Right renal cortex interstitium (tissue), 3 donors: ENCODE data around the gene CD19. TPM values are rescaled to one million over a fixed set of nuclear protein-coding genes. Genes with fewer than 3 reads are reported as not detected.
"Not testable (repeated sequence)": the region's sequence is repeated elsewhere in the genome, so short reads cannot be mapped to it uniquely, and the experiment has no call there.

ENCODE experiments used
- DNase-seq, 3 donors: peaks; one replicate each; pipeline ENCODE4 v3.0.0-alpha.2; 2013; ENCODE audit warnings: low read depth in 3 of 3, low spot score in 2 of 3
- polyA plus RNA-seq, 3 donors: library from polyadenylated mRNA; unstranded; fragments of 120-200 nt; gene quantifications; one replicate each; pipeline ENCODE4 v1.2.1, GENCODE V29; 2013; ENCODE audit not compliant: insufficient read length in 3 of 3

The CD19 gene
- polyA plus RNA-seq: 1 to 10 TPM; 2.9 to 3.4 (median 3.2) TPM

- DNase-seq: no peak
Observed at GRCh38 chr16:28931801-28932225, at the start of gene CD19. Gene CD19 (plus strand): TSS chr16:28931971. CDS start chr16:28932001, 30 bp downstream.

GRCh38 chr16:28882551-28883160, 49.1 kb upstream of the CD19 start:
- DNase-seq: no peak

GRCh38 chr16:28883221-28883996, 48.4 kb upstream of the CD19 start:
- no peak for DNase-seq

GRCh38 chr16:28884045-28884444, 47.7 kb upstream of the CD19 start:
- no peak for DNase-seq

GRCh38 chr16:28886945-28887344, 44.8 kb upstream of the CD19 start:
- DNase-seq: no peak

- DNase-seq: not testable (repeated sequence)
Observed at GRCh38 chr16:28890355-28890754, 41.4 kb upstream of the CD19 start.

GRCh38 chr16:28891964-28892890, 39.5 kb upstream of the CD19 start:
- DNase-seq: no peak

- no peak for DNase-seq
Observed at GRCh38 chr16:28893291-28893690, 38.5 kb upstream of the CD19 start.

GRCh38 chr16:28895609-28896008, 36.2 kb upstream of the CD19 start:
- no peak for DNase-seq

- no peak for DNase-seq
Observed at GRCh38 chr16:28897826-28898225, 33.9 kb upstream of the CD19 start.

GRCh38 chr16:28898266-28898665, 33.5 kb upstream of the CD19 start:
- no peak for DNase-seq

GRCh38 chr16:28898942-28899341, 32.8 kb upstream of the CD19 start:
- DNase-seq: no peak

- DNase-seq: no peak
Observed at GRCh38 chr16:28899882-28900590, 31.7 kb upstream of the CD19 start.

- no peak for DNase-seq
Observed at GRCh38 chr16:28900601-28901000, 31.2 kb upstream of the CD19 start.

- no peak for DNase-seq
Observed at GRCh38 chr16:28901862-28902261, 29.9 kb upstream of the CD19 start.

GRCh38 chr16:28902909-28903308, 28.9 kb upstream of the CD19 start:
- no peak for DNase-seq

- DNase-seq: no peak
Observed at GRCh38 chr16:28903344-28904042, 28.3 kb upstream of the CD19 start.

GRCh38 chr16:28904363-28904762, 27.4 kb upstream of the CD19 start:
- DNase-seq: no peak

- no peak for DNase-seq
Observed at GRCh38 chr16:28904828-28905227, 26.9 kb upstream of the CD19 start.

- DNase-seq: no peak
Observed at GRCh38 chr16:28905229-28905754, 26.5 kb upstream of the CD19 start.
